Esophagus squamous epithelium (tissue), 4 donors: Measurements from ENCODE around the gene LRFN5.

ENCODE experiments used
- POLR2A ChIP-seq, 4 donors: fragments of 450-650 bp; IDR thresholded peaks; one replicate each; pipeline ENCODE4 v1.6.1; 2017; ENCODE audit warnings: antibody characterized with exemption in 4 of 4, mild to moderate bottlenecking in 4 of 4, moderate library complexity in 3 of 4
- TF ChIP-seq, protein P1 (sequence below), 6 experiments: fragments of 450-650 bp in 4 of 6; fragments of 200-600 bp in 2 of 6; sonication (generic) in 2 of 6; IDR thresholded peaks; one replicate each; pipeline ENCODE4 v1.5.1; 2016 to 2019; ENCODE audit warnings: antibody characterized with exemption in 6 of 6, mild to moderate bottlenecking in 4 of 6, moderate library complexity in 4 of 6

- TF ChIP-seq, protein P1, sequence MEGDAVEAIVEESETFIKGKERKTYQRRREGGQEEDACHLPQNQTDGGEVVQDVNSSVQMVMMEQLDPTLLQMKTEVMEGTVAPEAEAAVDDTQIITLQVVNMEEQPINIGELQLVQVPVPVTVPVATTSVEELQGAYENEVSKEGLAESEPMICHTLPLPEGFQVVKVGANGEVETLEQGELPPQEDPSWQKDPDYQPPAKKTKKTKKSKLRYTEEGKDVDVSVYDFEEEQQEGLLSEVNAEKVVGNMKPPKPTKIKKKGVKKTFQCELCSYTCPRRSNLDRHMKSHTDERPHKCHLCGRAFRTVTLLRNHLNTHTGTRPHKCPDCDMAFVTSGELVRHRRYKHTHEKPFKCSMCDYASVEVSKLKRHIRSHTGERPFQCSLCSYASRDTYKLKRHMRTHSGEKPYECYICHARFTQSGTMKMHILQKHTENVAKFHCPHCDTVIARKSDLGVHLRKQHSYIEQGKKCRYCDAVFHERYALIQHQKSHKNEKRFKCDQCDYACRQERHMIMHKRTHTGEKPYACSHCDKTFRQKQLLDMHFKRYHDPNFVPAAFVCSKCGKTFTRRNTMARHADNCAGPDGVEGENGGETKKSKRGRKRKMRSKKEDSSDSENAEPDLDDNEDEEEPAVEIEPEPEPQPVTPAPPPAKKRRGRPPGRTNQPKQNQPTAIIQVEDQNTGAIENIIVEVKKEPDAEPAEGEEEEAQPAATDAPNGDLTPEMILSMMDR (IDR thresholded peaks at IDR 0.05): no peak
- TF ChIP-seq POLR2A (IDR thresholded peaks at IDR 0.05): no peak
Measured at GRCh38 chr14:41782511-41782910, 175.8 kb downstream of the LRFN5 start.
